Osteoblast (primary cell): ENCODE measurements around the gene C19orf47. TPM values are rescaled to one million over a fixed set of nuclear protein-coding genes. Genes with fewer than 3 reads are reported as not detected.

Source experiments
- DNase-seq: peaks from one replicate; pipeline ENCODE4 v3.0.0; 2011; ENCODE audit warnings: low spot score, mixed read lengths; ENCODE audit not compliant: insufficient read length; ENCODE audit errors: missing footprints
- H2AFZ ChIP-seq: 2 replicates; pipeline ENCODE4 v1.6.0; 2011; ENCODE audit warnings: mild to moderate bottlenecking, low read length
- H3K27ac ChIP-seq: 2 replicates; pipeline ENCODE4 v1.5.1; 2011; ENCODE audit warnings: mild to moderate bottlenecking, low read depth, low read length, moderate library complexity
- H3K27me3 ChIP-seq: 2 replicates; pipeline ENCODE4 v1.6.0; 2012; ENCODE audit warnings: mild to moderate bottlenecking, control low read depth, inconsistent platforms, low read length, moderate library complexity; ENCODE audit not compliant: insufficient read depth
- H3K36me3 ChIP-seq: 2 replicates; pipeline ENCODE4 v1.5.1; 2011; ENCODE audit warnings: mild to moderate bottlenecking, low read length, control low read depth, moderate library complexity; ENCODE audit not compliant: insufficient read depth
- H3K4me1 ChIP-seq: 2 replicates; pipeline ENCODE4 v1.5.1; 2011; ENCODE audit warnings: mild to moderate bottlenecking, low read length, control low read depth, moderate library complexity; ENCODE audit not compliant: insufficient read depth
- H3K4me2 ChIP-seq: 2 replicates; pipeline ENCODE4 v1.6.0; 2011; ENCODE audit warnings: mild to moderate bottlenecking, low read length; ENCODE audit not compliant: insufficient read depth
- H3K4me3 ChIP-seq: fragments of 200-600 bp; sonication (generic); 3 replicates; pipeline ENCODE4 v1.5.1; 2012; ENCODE audit warnings: mild to moderate bottlenecking, low read length, inconsistent platforms; ENCODE audit not compliant: insufficient read depth
- H3K79me2 ChIP-seq: 2 replicates; pipeline ENCODE4 v1.6.0; 2012; ENCODE audit warnings: mild to moderate bottlenecking, low read length, control low read depth, inconsistent platforms; ENCODE audit not compliant: insufficient read depth
- H3K9me3 ChIP-seq: 2 replicates; pipeline ENCODE4 v1.5.1; 2011; ENCODE audit warnings: low read depth, low read length, control low read depth
- H4K20me1 ChIP-seq: 2 replicates; pipeline ENCODE4 v1.6.0; 2012; ENCODE audit warnings: mild to moderate bottlenecking, low read length, control low read depth; ENCODE audit not compliant: insufficient read depth
- CTCF ChIP-seq: IDR thresholded peaks from 2 replicates; pipeline ENCODE4 v1.5.1; 2011; ENCODE audit warnings: mild to moderate bottlenecking, low read depth, low read length, moderate library complexity; ENCODE audit errors: extremely low read depth
- total RNA-seq: library from RNA; depleted of rRNA; stranded (reverse); fragments of >200 nt; gene quantifications from 2 replicates; pipeline ENCODE4 v1.2.3, GENCODE V29; 2012

The C19orf47 gene
- total RNA-seq, 1 donor: 3.6 TPM

GRCh38 chr19:40280608-40281221 lies 67.5 kb downstream of the C19orf47 start:
- DNase-seq: no peak
- H3K36me3 ChIP-seq: peaks cover 12% of the 10 kb centered on the region
- no peak overlapping the region for H2AFZ ChIP-seq
- H3K79me2 ChIP-seq: peaks cover 92% of the 10 kb centered on the region
- H4K20me1 ChIP-seq: peaks cover 57% of the 10 kb centered on the region
- no peaks in the 10 kb centered on the region for H3K9me3 ChIP-seq
- no peak overlapping the region for H3K27ac ChIP-seq
- no peaks in the 10 kb centered on the region for H3K27me3 ChIP-seq
- H3K4me3 ChIP-seq: no peak overlapping the region
- H3K4me2 ChIP-seq: no peak overlapping the region
- peaks cover 42% of the 10 kb centered on the region for H3K4me1 ChIP-seq
- TF ChIP-seq CTCF: no peak

GRCh38 chr19:40279761-40280607 lies 68.2 kb downstream of the C19orf47 start:
- Histone ChIP-seq H3K79me2 (peaks cover 96% of the 10 kb centered on the region), H3K36me3 (peaks cover 12% of the 10 kb centered on the region), H3K27me3 (no peaks in the 10 kb centered on the region), H3K27ac (peak overlapping the region; percentile 51), H3K4me3 (no peak overlapping the region), H3K4me2 (no peak overlapping the region), H2AFZ (no peak overlapping the region), H3K9me3 (no peaks in the 10 kb centered on the region), H4K20me1 (peaks cover 62% of the 10 kb centered on the region), H3K4me1 (peaks cover 39% of the 10 kb centered on the region)
- no peak for DNase-seq
- TF ChIP-seq CTCF: no peak

- Histone ChIP-seq H3K36me3 (peaks cover 12% of the 10 kb centered on the region), H3K27ac (peak overlapping the region; percentile 51), H4K20me1 (peaks cover 68% of the 10 kb centered on the region), H3K79me2 (peaks cover 96% of the 10 kb centered on the region), H3K4me2 (peak overlapping the region; percentile 23), H3K4me1 (peaks cover 35% of the 10 kb centered on the region), H2AFZ (peak overlapping the region; percentile 22), H3K9me3 (no peaks in the 10 kb centered on the region), H3K27me3 (no peaks in the 10 kb centered on the region), H3K4me3 (no peak overlapping the region)
- DNase-seq: no peak
- TF ChIP-seq CTCF: no peak
Measured at GRCh38 chr19:40279120-40279551, 69.1 kb downstream of the C19orf47 start.

- TF ChIP-seq CTCF: no peak
- H3K4me3 ChIP-seq: no peak overlapping the region
- H3K79me2 ChIP-seq: peaks cover 96% of the 10 kb centered on the region
- peaks cover 71% of the 10 kb centered on the region for H4K20me1 ChIP-seq
- no peaks in the 10 kb centered on the region for H3K27me3 ChIP-seq
- peak overlapping the region; percentile 22 for H2AFZ ChIP-seq
- H3K4me1 ChIP-seq: peaks cover 29% of the 10 kb centered on the region
- H3K9me3 ChIP-seq: no peaks in the 10 kb centered on the region
- H3K27ac ChIP-seq: peak overlapping the region; percentile 51
- H3K36me3 ChIP-seq: peaks cover 12% of the 10 kb centered on the region
- no peak overlapping the region for H3K4me2 ChIP-seq
- DNase-seq: no peak
Measured at GRCh38 chr19:40278361-40279035, 69.7 kb downstream of the C19orf47 start.
